Astrocyte (in vitro differentiated cells and primary cell): ENCODE data around the gene VWA5B1. TPM values are rescaled to one million over a fixed set of nuclear protein-coding genes. Genes with fewer than 3 reads are reported as not detected.

Experiments
- DNase-seq: peaks from one replicate; pipeline ENCODE4 v3.0.0-alpha.2; 2010; ENCODE audit warnings: low read depth
- FAIRE-seq: peaks from 2 replicates; lab custom pipeline; 2011; peaks lifted over from hg19 to GRCh38; lab: Jason Lieb, UNC
- H2AFZ ChIP-seq: 2 replicates; pipeline ENCODE4 v1.6.0; 2012; ENCODE audit warnings: low read depth, low read length, inconsistent platforms
- H3K27ac ChIP-seq: 2 replicates; pipeline ENCODE4 v1.5.1; 2011; ENCODE audit warnings: low read depth, low read length, inconsistent platforms
- H3K27me3 ChIP-seq: 2 replicates; pipeline ENCODE4 v1.6.0; 2011; ENCODE audit warnings: low read length, inconsistent platforms; ENCODE audit not compliant: insufficient read depth
- H3K36me3 ChIP-seq: 2 replicates; pipeline ENCODE4 v1.5.1; 2011; ENCODE audit warnings: low read length, inconsistent platforms; ENCODE audit not compliant: insufficient read depth
- H3K4me1 ChIP-seq: 2 replicates; pipeline ENCODE4 v1.5.1; 2011; ENCODE audit warnings: low read length, inconsistent platforms; ENCODE audit not compliant: insufficient read depth
- H3K4me2 ChIP-seq: 2 replicates; pipeline ENCODE4 v1.6.0; 2012; ENCODE audit warnings: low read length, inconsistent platforms
- H3K4me3 ChIP-seq: 2 replicates; pipeline ENCODE4 v1.5.1; 2011; ENCODE audit warnings: low read depth, mild to moderate bottlenecking, low read length, inconsistent platforms; ENCODE audit not compliant: insufficient read depth
- H3K79me2 ChIP-seq: 2 replicates; pipeline ENCODE4 v1.6.0; 2012; ENCODE audit warnings: mild to moderate bottlenecking, low read length, inconsistent platforms; ENCODE audit not compliant: insufficient read depth
- H3K9ac ChIP-seq: 2 replicates; pipeline ENCODE4 v1.6.0; 2012; ENCODE audit warnings: mild to moderate bottlenecking, low read length, inconsistent platforms
- H3K9me3 ChIP-seq: 2 replicates; pipeline ENCODE4 v1.5.1; 2012; ENCODE audit warnings: low read depth, mild to moderate bottlenecking, low read length, inconsistent platforms; ENCODE audit not compliant: insufficient read depth
- H4K20me1 ChIP-seq: 2 replicates; pipeline ENCODE4 v1.6.0; 2012; ENCODE audit warnings: low read length, inconsistent platforms; ENCODE audit not compliant: insufficient read depth
- H3K27ac Mint-ChIP-seq: one replicate; pipeline ENCODE4 v1.8.0; 2021; ENCODE audit warnings: mild to moderate bottlenecking, mixed read lengths; ENCODE audit not compliant: unreplicated experiment
- H3K27me3 Mint-ChIP-seq: one replicate; pipeline ENCODE4 v1.8.0; 2021; ENCODE audit warnings: low read depth, mixed read lengths; ENCODE audit not compliant: unreplicated experiment
- H3K36me3 Mint-ChIP-seq: one replicate; pipeline ENCODE4 v1.8.0; 2021; ENCODE audit warnings: low read depth, mixed read lengths; ENCODE audit not compliant: unreplicated experiment
- H3K4me1 Mint-ChIP-seq: one replicate; pipeline ENCODE4 v1.8.0; 2021; ENCODE audit warnings: low read depth, mixed read lengths; ENCODE audit not compliant: unreplicated experiment
- H3K4me3 Mint-ChIP-seq: one replicate; pipeline ENCODE4 v1.8.0; 2021; ENCODE audit warnings: mild to moderate bottlenecking, moderate library complexity, mixed read lengths; ENCODE audit not compliant: unreplicated experiment
- H3K9me3 Mint-ChIP-seq: one replicate; pipeline ENCODE4 v1.8.0; 2021; ENCODE audit warnings: mild to moderate bottlenecking, mixed read lengths; ENCODE audit not compliant: unreplicated experiment
- EZH2 ChIP-seq: IDR thresholded peaks from 2 replicates; pipeline ENCODE4 v1.6.1; 2012; ENCODE audit warnings: mild to moderate bottlenecking, low read length, inconsistent platforms; ENCODE audit not compliant: insufficient read depth
- total RNA-seq: library from RNA; stranded (reverse); gene quantifications from 2 replicates; pipeline ENCODE4 v1.2.1, GENCODE V29; 2021
- TF ChIP-seq, protein P1 (sequence below): IDR thresholded peaks from 2 replicates; pipeline ENCODE4 v1.5.1; 2011; ENCODE audit warnings: low read depth, mild to moderate bottlenecking, inconsistent platforms, low read length, moderate library complexity; ENCODE audit not compliant: insufficient read depth

Gene VWA5B1
- total RNA-seq, 1 donor from 2014 or later, result not detected

DNA sequence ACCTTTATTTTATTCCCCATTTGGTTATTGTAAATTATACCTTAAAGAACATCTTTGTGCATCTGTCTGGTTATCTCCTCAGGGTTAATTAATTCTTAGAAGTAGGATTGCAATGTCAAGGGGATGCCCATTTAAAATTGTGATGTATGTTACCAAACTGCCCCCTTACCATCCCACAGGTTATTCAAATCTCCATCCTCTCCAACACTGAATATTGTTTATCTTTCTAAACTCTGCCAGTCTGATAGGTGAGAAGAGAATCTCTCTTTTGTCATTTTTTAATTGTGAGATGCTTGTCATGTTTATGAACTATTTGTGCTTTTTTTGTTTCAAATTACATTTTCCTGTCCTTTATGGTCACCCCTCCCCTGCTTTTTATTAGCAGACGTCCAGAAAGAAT lies 55.8 kb downstream of the VWA5B1 start:
- FAIRE-seq, result no peak
- no peaks in the 10 kb centered on the region for H3K4me1 Mint-ChIP-seq

DNA sequence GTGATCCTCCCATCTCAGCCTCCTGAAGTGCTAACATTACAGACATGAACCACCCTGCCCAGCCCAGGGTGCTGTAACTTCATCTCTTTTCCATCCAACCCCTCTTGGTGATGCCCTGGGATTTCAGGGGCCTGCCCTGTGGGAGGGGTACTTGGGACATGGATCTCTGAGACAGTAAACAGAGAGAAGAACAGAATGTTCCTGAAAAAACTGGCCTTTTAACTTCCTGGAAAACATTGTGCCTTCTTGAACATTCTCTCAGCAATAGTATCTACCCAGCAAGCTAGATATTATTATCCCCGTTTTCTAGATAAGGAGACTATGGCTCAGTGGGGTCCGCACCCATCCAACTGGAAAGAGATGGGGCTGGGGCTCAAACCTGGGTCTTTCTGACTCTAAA lies 57.0 kb downstream of the VWA5B1 start:
- Mint-ChIP-seq H3K4me1 (no peaks in the 10 kb centered on the region), H3K27ac (no peak overlapping the region), H3K4me3 (no peak overlapping the region), H3K27me3 (peaks cover 34% of the 10 kb centered on the region), H3K9me3 (peaks cover 5% of the 10 kb centered on the region), H3K36me3 (no peaks in the 10 kb centered on the region)
- no peak overlapping the region for H3K27ac ChIP-seq
- H2AFZ ChIP-seq, result no peak overlapping the region
- peaks cover 10% of the 10 kb centered on the region for H3K27me3 ChIP-seq
- H3K4me3 ChIP-seq, result no peak overlapping the region
- no peaks in the 10 kb centered on the region for H3K4me1 ChIP-seq
- no peaks in the 10 kb centered on the region for H3K9me3 ChIP-seq
- H3K4me2 ChIP-seq, result no peak overlapping the region
- FAIRE-seq (no peak), DNase-seq (no peak)
- no peaks in the 10 kb centered on the region for H3K79me2 ChIP-seq
- no peak for TF ChIP-seq EZH2
- TF ChIP-seq, protein P1, sequence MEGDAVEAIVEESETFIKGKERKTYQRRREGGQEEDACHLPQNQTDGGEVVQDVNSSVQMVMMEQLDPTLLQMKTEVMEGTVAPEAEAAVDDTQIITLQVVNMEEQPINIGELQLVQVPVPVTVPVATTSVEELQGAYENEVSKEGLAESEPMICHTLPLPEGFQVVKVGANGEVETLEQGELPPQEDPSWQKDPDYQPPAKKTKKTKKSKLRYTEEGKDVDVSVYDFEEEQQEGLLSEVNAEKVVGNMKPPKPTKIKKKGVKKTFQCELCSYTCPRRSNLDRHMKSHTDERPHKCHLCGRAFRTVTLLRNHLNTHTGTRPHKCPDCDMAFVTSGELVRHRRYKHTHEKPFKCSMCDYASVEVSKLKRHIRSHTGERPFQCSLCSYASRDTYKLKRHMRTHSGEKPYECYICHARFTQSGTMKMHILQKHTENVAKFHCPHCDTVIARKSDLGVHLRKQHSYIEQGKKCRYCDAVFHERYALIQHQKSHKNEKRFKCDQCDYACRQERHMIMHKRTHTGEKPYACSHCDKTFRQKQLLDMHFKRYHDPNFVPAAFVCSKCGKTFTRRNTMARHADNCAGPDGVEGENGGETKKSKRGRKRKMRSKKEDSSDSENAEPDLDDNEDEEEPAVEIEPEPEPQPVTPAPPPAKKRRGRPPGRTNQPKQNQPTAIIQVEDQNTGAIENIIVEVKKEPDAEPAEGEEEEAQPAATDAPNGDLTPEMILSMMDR, result no peak
- no peaks in the 10 kb centered on the region for H4K20me1 ChIP-seq
- no peaks in the 10 kb centered on the region for H3K36me3 ChIP-seq
- H3K9ac ChIP-seq, result no peak overlapping the region

More for the DNA sequence above, 55.8 kb downstream of the VWA5B1 start:
- H3K4me3 Mint-ChIP-seq, result no peak overlapping the region
- no peaks in the 10 kb centered on the region for H3K9me3 ChIP-seq
- no peak overlapping the region for H3K27ac ChIP-seq
- H3K4me2 ChIP-seq, result no peak overlapping the region
- no peaks in the 10 kb centered on the region for H3K36me3 Mint-ChIP-seq
- H3K27me3 ChIP-seq, result peaks cover 10% of the 10 kb centered on the region
- H3K9ac ChIP-seq, result no peak overlapping the region
- H3K4me1 ChIP-seq, result no peaks in the 10 kb centered on the region
- no peak overlapping the region for H3K27ac Mint-ChIP-seq
- TF ChIP-seq EZH2, result no peak
- TF ChIP-seq, protein P1, result no peak
- H2AFZ ChIP-seq, result no peak overlapping the region
- H4K20me1 ChIP-seq, result no peaks in the 10 kb centered on the region
- no peak for DNase-seq
- H3K27me3 Mint-ChIP-seq, result peaks cover 33% of the 10 kb centered on the region
- no peaks in the 10 kb centered on the region for H3K79me2 ChIP-seq
- peaks cover 5% of the 10 kb centered on the region for H3K9me3 Mint-ChIP-seq
- no peak overlapping the region for H3K4me3 ChIP-seq
- no peaks in the 10 kb centered on the region for H3K36me3 ChIP-seq

DNA sequence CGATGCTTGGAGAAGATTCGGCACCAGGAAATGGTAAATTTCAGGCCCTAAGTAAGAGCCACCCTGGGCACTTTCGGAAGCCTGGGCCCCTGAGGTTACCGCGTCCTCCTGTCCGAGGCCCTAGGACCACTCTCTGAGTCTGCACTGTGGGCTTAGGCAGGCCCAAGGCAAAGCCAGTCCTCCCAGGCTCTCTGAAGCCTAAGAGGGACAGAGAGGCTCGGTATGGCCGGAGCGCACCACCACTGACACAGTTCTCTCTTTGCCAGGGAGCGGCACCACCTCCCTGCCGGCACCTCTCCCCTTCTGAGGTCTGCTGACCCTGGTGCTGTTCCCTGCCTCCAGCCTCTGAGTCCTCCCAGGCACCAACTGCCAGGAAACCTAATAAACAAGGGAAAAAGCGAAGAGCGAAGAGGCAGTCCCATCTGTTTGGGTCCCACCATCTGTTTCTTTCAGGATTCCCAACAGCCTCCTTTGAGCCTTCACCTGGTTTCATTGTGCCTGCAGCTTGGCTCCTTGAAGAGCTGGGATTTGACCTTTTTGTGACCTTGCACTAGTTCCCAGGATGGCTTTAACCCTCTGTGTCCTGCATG lies 57.7 kb downstream of the VWA5B1 start:
- Histone ChIP-seq H3K9ac (no peak overlapping the region), H3K4me1 (no peaks in the 10 kb centered on the region), H3K4me2 (no peak overlapping the region), H2AFZ (no peak overlapping the region), H3K27me3 (peaks cover 10% of the 10 kb centered on the region), H4K20me1 (no peaks in the 10 kb centered on the region), H3K4me3 (no peak overlapping the region), H3K9me3 (no peaks in the 10 kb centered on the region), H3K27ac (no peak overlapping the region), H3K36me3 (no peaks in the 10 kb centered on the region), H3K79me2 (no peaks in the 10 kb centered on the region)
- Mint-ChIP-seq H3K4me3 (no peak overlapping the region), H3K9me3 (peaks cover 5% of the 10 kb centered on the region), H3K4me1 (no peaks in the 10 kb centered on the region), H3K36me3 (no peaks in the 10 kb centered on the region), H3K27me3 (peaks cover 39% of the 10 kb centered on the region), H3K27ac (no peak overlapping the region)
- FAIRE-seq, result no peak
- TF ChIP-seq, protein P1, result no peak
- no peak for TF ChIP-seq EZH2
- no peak for DNase-seq
